Cardiac fibroblast (primary cell): ENCODE data around the gene ROR2.

Experiments
- DNase-seq, 2 donors: peaks; one replicate each; pipeline versions ENCODE4 v3.0.0 to v3.0.0-alpha.2; 2010; ENCODE audit warnings: low read depth in 2 of 2
- H3K4me3 ChIP-seq, 2 donors: replicated peaks in 1 of 2; 1 replicate in 1 of 2; 2 replicates in 1 of 2; pipeline ENCODE4 v1.5.1; 2011; ENCODE audit warnings: low read depth in 2 of 2, low read length in 2 of 2, mild to moderate bottlenecking in 2 of 2, moderate library complexity in 1 of 2
- CTCF ChIP-seq: IDR thresholded peaks from one replicate; pipeline ENCODE4 v1.5.1; 2011; ENCODE audit warnings: low read depth, mild to moderate bottlenecking, low read length, inconsistent platforms

Gene ROR2

GRCh38 chr9:91765296-91765695 is 184.7 kb downstream of the ROR2 start:
- DNase-seq = peak in 1 of 2 donors; percentile 23
- no peak overlapping the region for H3K4me3 ChIP-seq
- TF ChIP-seq CTCF = no peak

GRCh38 chr9:91764661-91765060 is 185.4 kb downstream of the ROR2 start:
- no peak overlapping the region for H3K4me3 ChIP-seq
- DNase-seq = no peak
- TF ChIP-seq CTCF = no peak

- no peak for DNase-seq
Observed at GRCh38 chr9:91761362-91761761, 188.7 kb downstream of the ROR2 start.

GRCh38 chr9:91760906-91761305 is 189.1 kb downstream of the ROR2 start:
- no peak for TF ChIP-seq CTCF
- H3K4me3 ChIP-seq = no peak overlapping the region
- no peak for DNase-seq

More at GRCh38 chr9:91761362-91761761, 188.7 kb downstream of the ROR2 start:
- no peak overlapping the region for H3K4me3 ChIP-seq
- TF ChIP-seq CTCF = no peak

GRCh38 chr9:91758491-91758981 is 191.5 kb downstream of the ROR2 start:
- DNase-seq = peak; percentile 55 to 71

GRCh38 chr9:91757782-91758181 is 192.2 kb downstream of the ROR2 start:
- no peak for DNase-seq
- H3K4me3 ChIP-seq = no peak overlapping the region
- TF ChIP-seq CTCF = no peak

More at GRCh38 chr9:91758491-91758981, 191.5 kb downstream of the ROR2 start:
- no peak overlapping the region for H3K4me3 ChIP-seq
- TF ChIP-seq CTCF = peak; percentile 76

- TF ChIP-seq CTCF = no peak
- H3K4me3 ChIP-seq = no peak overlapping the region
- no peak for DNase-seq
Observed at GRCh38 chr9:91756510-91756780, 193.6 kb downstream of the ROR2 start.
